OCI-LY3 (cell line): ENCODE measurements around the gene SND1.

Source experiments
- EZH2phosphoT487 ChIP-seq: fragments of 200-600 bp; shearing (Covaris generic); IDR thresholded peaks from 2 replicates; pipeline ENCODE4 v1.6.1; 2018; ENCODE audit warnings: antibody characterized with exemption, mixed run types, low read depth
- TF ChIP-seq, protein P1 (sequence below): fragments of 200-600, 300-600 bp; sonication (generic); IDR thresholded peaks from 2 replicates; pipeline ENCODE4 v1.5.1; 2014; ENCODE audit warnings: antibody characterized with exemption, low read length, low read depth

DNA sequence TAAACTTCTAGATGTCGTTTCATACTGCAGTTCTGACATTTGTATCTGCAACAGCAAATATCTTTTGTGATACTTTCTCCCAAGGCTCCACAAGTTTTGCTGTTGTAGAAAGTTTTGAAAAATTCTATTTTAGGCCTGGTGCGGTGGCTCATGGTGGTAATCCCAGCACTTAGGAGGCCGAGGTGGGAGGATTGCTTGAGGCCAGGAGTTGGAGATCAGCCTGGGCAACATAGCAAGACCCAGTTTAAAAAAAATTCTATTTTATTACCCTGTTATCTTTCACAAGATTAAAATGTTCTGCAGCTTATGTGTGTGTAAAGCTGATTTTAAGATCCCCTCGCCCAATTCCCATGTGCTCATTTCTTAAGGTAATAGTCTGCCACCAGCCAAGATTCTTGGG lies 1.4 kb downstream of the SND1 start:
- TF ChIP-seq, protein P1, sequence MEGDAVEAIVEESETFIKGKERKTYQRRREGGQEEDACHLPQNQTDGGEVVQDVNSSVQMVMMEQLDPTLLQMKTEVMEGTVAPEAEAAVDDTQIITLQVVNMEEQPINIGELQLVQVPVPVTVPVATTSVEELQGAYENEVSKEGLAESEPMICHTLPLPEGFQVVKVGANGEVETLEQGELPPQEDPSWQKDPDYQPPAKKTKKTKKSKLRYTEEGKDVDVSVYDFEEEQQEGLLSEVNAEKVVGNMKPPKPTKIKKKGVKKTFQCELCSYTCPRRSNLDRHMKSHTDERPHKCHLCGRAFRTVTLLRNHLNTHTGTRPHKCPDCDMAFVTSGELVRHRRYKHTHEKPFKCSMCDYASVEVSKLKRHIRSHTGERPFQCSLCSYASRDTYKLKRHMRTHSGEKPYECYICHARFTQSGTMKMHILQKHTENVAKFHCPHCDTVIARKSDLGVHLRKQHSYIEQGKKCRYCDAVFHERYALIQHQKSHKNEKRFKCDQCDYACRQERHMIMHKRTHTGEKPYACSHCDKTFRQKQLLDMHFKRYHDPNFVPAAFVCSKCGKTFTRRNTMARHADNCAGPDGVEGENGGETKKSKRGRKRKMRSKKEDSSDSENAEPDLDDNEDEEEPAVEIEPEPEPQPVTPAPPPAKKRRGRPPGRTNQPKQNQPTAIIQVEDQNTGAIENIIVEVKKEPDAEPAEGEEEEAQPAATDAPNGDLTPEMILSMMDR, result no peak
- no peak for TF ChIP-seq EZH2phosphoT487
